Activated CD8-positive, alpha-beta memory T cell treated with anti-CD3 and anti-CD28 coated beads for 24 hours (primary cell): ENCODE data around the gene PACS1.

ENCODE experiments used
- DNase-seq: peaks from one replicate; pipeline ENCODE4 v3.0.0-alpha.2; 2020

The PACS1 gene

GRCh38 chr11:66190786-66191185, 120.7 kb downstream of the PACS1 start:
- no peak for DNase-seq

- no peak for DNase-seq
These were observed 122.2 kb downstream of the PACS1 start for GRCh38 chr11:66192181-66192863.

- no peak for DNase-seq
These were observed 124.3 kb downstream of the PACS1 start for GRCh38 chr11:66194391-66194790.

GRCh38 chr11:66195867-66196266, 125.8 kb downstream of the PACS1 start:
- DNase-seq: no peak

- DNase-seq: no peak
These were observed 133.8 kb downstream of the PACS1 start for GRCh38 chr11:66203847-66204246.

GRCh38 chr11:66204412-66204811, 134.3 kb downstream of the PACS1 start:
- DNase-seq: no peak

- DNase-seq: peak; percentile 11
These were observed 137.7 kb downstream of the PACS1 start for GRCh38 chr11:66207816-66208215.

GRCh38 chr11:66211100-66211499, 141.0 kb downstream of the PACS1 start:
- no peak for DNase-seq

- DNase-seq: no peak
These were observed 146.8 kb downstream of the PACS1 start for GRCh38 chr11:66216911-66217310.

GRCh38 chr11:66218036-66218435, 148.0 kb downstream of the PACS1 start:
- no peak for DNase-seq

GRCh38 chr11:66218846-66219620, 149.0 kb downstream of the PACS1 start:
- DNase-seq: no peak

- no peak for DNase-seq
These were observed 149.9 kb downstream of the PACS1 start for GRCh38 chr11:66219846-66220565.

GRCh38 chr11:66220566-66220935, 150.5 kb downstream of the PACS1 start:
- no peak for DNase-seq

- no peak for DNase-seq
These were observed 150.9 kb downstream of the PACS1 start for GRCh38 chr11:66221012-66221411.

GRCh38 chr11:66221726-66222236, 151.7 kb downstream of the PACS1 start:
- no peak for DNase-seq

- DNase-seq: peak; percentile 94
These were observed 152.5 kb downstream of the PACS1 start for GRCh38 chr11:66222358-66223149.

GRCh38 chr11:66224226-66224855, 154.3 kb downstream of the PACS1 start:
- no peak for DNase-seq

GRCh38 chr11:66225066-66225465, 155.0 kb downstream of the PACS1 start:
- DNase-seq: no peak

GRCh38 chr11:66226101-66226500, 156.0 kb downstream of the PACS1 start:
- no peak for DNase-seq

GRCh38 chr11:66227700-66228099, 157.6 kb downstream of the PACS1 start:
- DNase-seq: no peak

GRCh38 chr11:66228521-66228920, 158.4 kb downstream of the PACS1 start:
- DNase-seq: no peak

GRCh38 chr11:66230156-66230555, 160.1 kb downstream of the PACS1 start:
- DNase-seq: no peak
